Natural killer cell (primary cell): ENCODE measurements around the gene RAB40A. TPM values are rescaled to one million over a fixed set of nuclear protein-coding genes. Genes with fewer than 3 reads are reported as not detected.

Source experiments
- ATAC-seq, 3 donors: fragments of 150-1000 bp in 2 of 3; fragments of 200-7000 bp in 1 of 3; cut with Tn5 transposase; 1 replicate in 1 of 3; 2 replicates in 2 of 3; pipeline ENCODE4 v1.10.0; 2021; ENCODE audit warnings: mild to moderate bottlenecking in 2 of 3, moderate library complexity in 2 of 3
- DNase-seq, 2 donors: peaks; one replicate each; pipeline versions ENCODE4 v3.0.0 to v3.0.0-alpha.2; 2013 to 2021; ENCODE audit warnings: mixed read lengths in 1 of 2
- H3K27ac ChIP-seq: one replicate; pipeline ENCODE4 v1.5.1; 2013; ENCODE audit warnings: mild to moderate bottlenecking, low read length
- H3K27me3 ChIP-seq: one replicate; pipeline ENCODE4 v1.6.1; 2013; ENCODE audit warnings: low read length; ENCODE audit not compliant: control insufficient read depth, insufficient read depth
- H3K36me3 ChIP-seq: one replicate; pipeline ENCODE4 v1.6.1; 2013; ENCODE audit warnings: low read length; ENCODE audit not compliant: control insufficient read depth, insufficient read depth
- H3K4me1 ChIP-seq: one replicate; pipeline ENCODE4 v1.6.1; 2013; ENCODE audit warnings: low read length; ENCODE audit not compliant: control insufficient read depth, insufficient read depth
- H3K4me3 ChIP-seq: one replicate; pipeline ENCODE4 v1.5.1; 2013; ENCODE audit warnings: low read length
- H3K9me3 ChIP-seq: one replicate; pipeline ENCODE4 v1.6.1; 2013; ENCODE audit warnings: low read length; ENCODE audit not compliant: control insufficient read depth, insufficient read depth
- H3K27ac Mint-ChIP-seq, 2 donors: one replicate each; pipeline ENCODE4 v1.8.0; 2022; ENCODE audit warnings: mild to moderate bottlenecking in 2 of 2, mixed read lengths in 2 of 2, moderate library complexity in 1 of 2
- H3K27me3 Mint-ChIP-seq, 2 donors: one replicate each; pipeline ENCODE4 v1.8.0; 2022; ENCODE audit warnings: low read depth in 2 of 2, mixed read lengths in 2 of 2
- H3K36me3 Mint-ChIP-seq: one replicate; pipeline ENCODE4 v1.8.0; 2022; ENCODE audit warnings: mixed read lengths
- H3K4me1 Mint-ChIP-seq, 2 donors: one replicate each; pipeline ENCODE4 v1.8.0; 2022; ENCODE audit warnings: mixed read lengths in 2 of 2
- H3K4me3 Mint-ChIP-seq: one replicate; pipeline ENCODE4 v1.8.0; 2022; ENCODE audit warnings: mild to moderate bottlenecking, moderate library complexity, mixed read lengths
- H3K9me3 Mint-ChIP-seq, 2 donors: one replicate each; pipeline ENCODE4 v1.8.0; 2022; ENCODE audit warnings: mixed read lengths in 2 of 2
- CTCF ChIP-seq: fragments of 200-600 bp; IDR thresholded peaks from one replicate; pipeline ENCODE4 v1.8.0; 2022; ENCODE audit warnings: antibody characterized with exemption
- WGBS: methylation state at CpG from one replicate; pipeline ENCODE4 v1.1.7; 2013; ENCODE audit warnings: missing lambda C conversion rate; ENCODE audit not compliant: insufficient coverage; 5-methylcytosine and 5-hydroxymethylcytosine counted together
- intact Hi-C: fragments of 100-400 bp; cut with micrococcal nuclease; formaldehyde crosslinking; loops from one replicate; pipeline ENCODE4 v1.14.2; 2022
- total RNA-seq, 4 donors: library from RNA; stranded (reverse); fragments of 120-200 nt in 1 of 4; gene quantifications; one replicate each; pipeline versions ENCODE4 v1.2.3 to v1.2.4, GENCODE V29; 2013 to 2022

Gene RAB40A
- total RNA-seq, 3 donors from 2014 or later (not counting 1 experiment from before 2014, with no cell fraction given) = not detected

- no peaks in the 10 kb centered on the region for H3K9me3 Mint-ChIP-seq
- Histone ChIP-seq H3K36me3 (no peaks in the 10 kb centered on the region), H3K27ac (no peak overlapping the region), H3K27me3 (no peaks in the 10 kb centered on the region), H3K4me1 (no peaks in the 10 kb centered on the region), H3K9me3 (no peaks in the 10 kb centered on the region), H3K4me3 (no peak overlapping the region)
- H3K36me3 Mint-ChIP-seq = no peaks in the 10 kb centered on the region
- DNase-seq (no peak), ATAC-seq (no peak)
- TF ChIP-seq CTCF = no peak
- peaks cover 8 to 25% of the 10 kb centered on the region in 2 donors for H3K27me3 Mint-ChIP-seq
- H3K27ac Mint-ChIP-seq = no peak overlapping the region
- intact Hi-C loops = no loop called here
- WGBS = 80% methylated on average over 1 of the region's 1 CpG
- no peak overlapping the region for H3K4me3 Mint-ChIP-seq
- no peaks in the 10 kb centered on the region for H3K4me1 Mint-ChIP-seq
Measured at GRCh38 chrX:103560256-103560655, 41.0 kb upstream of the RAB40A start.

GRCh38 chrX:103556963-103557612, 37.8 kb upstream of the RAB40A start:
- Mint-ChIP-seq H3K4me1 (peaks cover 5 to 7% of the 10 kb centered on the region in 2 donors), H3K36me3 (no peaks in the 10 kb centered on the region), H3K27ac (no peak overlapping the region), H3K27me3 (peaks cover 7 to 16% of the 10 kb centered on the region in 2 donors), H3K9me3 (no peaks in the 10 kb centered on the region), H3K4me3 (no peak overlapping the region)
- no peak for ATAC-seq
- 58% methylated on average over 2 of the region's 2 CpGs for WGBS
- H3K36me3 ChIP-seq = no peaks in the 10 kb centered on the region
- intact Hi-C loops = no loop called here
- no peaks in the 10 kb centered on the region for H3K9me3 ChIP-seq
- H3K27ac ChIP-seq = no peak overlapping the region
- H3K4me1 ChIP-seq = peaks cover 9% of the 10 kb centered on the region
- TF ChIP-seq CTCF = no peak
- H3K4me3 ChIP-seq = no peak overlapping the region
- no peak for DNase-seq
- no peaks in the 10 kb centered on the region for H3K27me3 ChIP-seq

- H3K27me3 ChIP-seq = no peaks in the 10 kb centered on the region
- H3K4me1 ChIP-seq = peaks cover 9% of the 10 kb centered on the region
- 1% methylated on average over 16 of the region's 19 CpGs for WGBS
- Mint-ChIP-seq H3K36me3 (no peaks in the 10 kb centered on the region), H3K27ac (peak overlapping the region; percentile 50 to 89), H3K4me1 (peaks cover 5 to 7% of the 10 kb centered on the region in 2 donors), H3K27me3 (peaks cover 4 to 16% of the 10 kb centered on the region in 2 donors), H3K4me3 (peak overlapping the region; percentile 87), H3K9me3 (no peaks in the 10 kb centered on the region)
- ATAC-seq (peak in 2 of 3 donors; percentile 70 to 77), DNase-seq (peak; percentile 28 to 85)
- no peaks in the 10 kb centered on the region for H3K9me3 ChIP-seq
- peak overlapping the region; percentile 40 for H3K4me3 ChIP-seq
- no peak for TF ChIP-seq CTCF
- intact Hi-C loops = no loop called here
- no peaks in the 10 kb centered on the region for H3K36me3 ChIP-seq
- H3K27ac ChIP-seq = no peak overlapping the region
Measured at GRCh38 chrX:103554687-103555424, 35.6 kb upstream of the RAB40A start.
